GM23248 (cell line): ENCODE data around the gene NPC1. TPM values are rescaled to one million over a fixed set of nuclear protein-coding genes. Genes with fewer than 3 reads are reported as not detected.
A peak's percentile ranks its signal among the peaks of the same experiment; 100 is the strongest.

Source experiments
- DNase-seq: peaks from one replicate; pipeline ENCODE4 v3.0.0-alpha.2; 2015
- H2AFZ ChIP-seq: fragments of 200-600 bp; sonication (generic); 2 replicates; pipeline ENCODE4 v1.6.1; 2016; ENCODE audit warnings: antibody characterized with exemption
- H3F3A ChIP-seq: fragments of 200-600 bp; sonication (generic); 2 replicates; pipeline ENCODE4 v1.6.1; 2016; ENCODE audit warnings: mild to moderate bottlenecking, antibody characterized with exemption, mixed run types; ENCODE audit not compliant: insufficient read depth
- H3K27ac ChIP-seq: fragments of 200-600 bp; sonication (generic); 2 replicates; pipeline ENCODE4 v1.5.1; 2016; ENCODE audit warnings: mild to moderate bottlenecking
- H3K27me3 ChIP-seq: fragments of 200-600 bp; sonication (generic); replicated peaks from 2 replicates; pipeline ENCODE4 v1.6.1; 2016; ENCODE audit warnings: mild to moderate bottlenecking; ENCODE audit not compliant: insufficient read depth
- H3K36me3 ChIP-seq: fragments of 200-600 bp; sonication (generic); 2 replicates; pipeline ENCODE4 v1.6.1; 2016; ENCODE audit warnings: low read depth, mild to moderate bottlenecking
- H3K4me1 ChIP-seq: fragments of 200-600 bp; sonication (generic); 2 replicates; pipeline ENCODE4 v1.6.1; 2016; ENCODE audit warnings: mild to moderate bottlenecking; ENCODE audit not compliant: insufficient read depth
- H3K4me2 ChIP-seq: fragments of 200-600 bp; sonication (generic); one replicate; pipeline ENCODE4 v1.6.1; 2016; ENCODE audit warnings: mild to moderate bottlenecking; ENCODE audit not compliant: unreplicated experiment
- H3K4me3 ChIP-seq: fragments of 200-600 bp; sonication (generic); 2 replicates; pipeline ENCODE4 v1.5.1; 2016; ENCODE audit warnings: mild to moderate bottlenecking
- H3K79me2 ChIP-seq: fragments of 200-600 bp; sonication (generic); 2 replicates; pipeline ENCODE4 v1.6.1; 2016; ENCODE audit warnings: mild to moderate bottlenecking; ENCODE audit not compliant: insufficient read depth
- H3K9ac ChIP-seq: fragments of 200-600 bp; sonication (generic); 2 replicates; pipeline ENCODE4 v1.6.1; 2016; ENCODE audit warnings: mild to moderate bottlenecking
- H3K9me2 ChIP-seq: fragments of 200-600 bp; sonication (generic); 2 replicates; pipeline ENCODE4 v1.6.1; 2016; ENCODE audit warnings: mixed run types, mild to moderate bottlenecking, moderate library complexity; ENCODE audit not compliant: insufficient read depth
- H3K9me3 ChIP-seq: fragments of 200-600 bp; sonication (generic); one replicate; pipeline ENCODE4 v1.6.1; 2017; ENCODE audit warnings: low read depth
- H4K20me1 ChIP-seq: fragments of 200-600 bp; sonication (generic); 2 replicates; pipeline ENCODE4 v1.6.0; 2016; ENCODE audit not compliant: insufficient read depth
- EZH2 ChIP-seq: fragments of 200-600 bp; sonication (generic); IDR thresholded peaks from 2 replicates; pipeline ENCODE4 v1.6.1; 2018; ENCODE audit warnings: antibody characterized with exemption, mild to moderate bottlenecking; ENCODE audit not compliant: insufficient read depth, poor library complexity, severe bottlenecking
- EZH2phosphoT487 ChIP-seq: fragments of 200-600 bp; sonication (generic); IDR thresholded peaks from 2 replicates; pipeline ENCODE4 v1.6.1; 2018; ENCODE audit warnings: antibody characterized with exemption, moderate library complexity, mild to moderate bottlenecking, low read depth; ENCODE audit not compliant: insufficient read depth
- WGBS, 2 experiments: methylation state at CpG; one replicate each; pipeline ENCODE4 v1.1.6; 2015 to 2017; ENCODE audit warnings: low lambda C conversion rate in 2 of 2, low coverage in 1 of 2; ENCODE audit errors: missing lambda C conversion rate in 2 of 2; 5-methylcytosine and 5-hydroxymethylcytosine counted together
- in situ Hi-C: fragments of 300-500 bp; cut with MboI; formaldehyde crosslinking; loops from 2 replicates; pipeline ENCODE4 v1.15.0; 2020
- polyA plus RNA-seq: library from polyadenylated mRNA; unstranded; fragments of >200 nt; fragmentation: Nextera tagmentation; extraction: Ambion mirVana; gene quantifications from 2 replicates; pipeline ENCODE4 v1.2.1, GENCODE V29; 2016
- total RNA-seq: library from RNA; depleted of rRNA; stranded (reverse); fragments of >200 nt; shearing (Covaris generic); gene quantifications from 2 replicates; pipeline ENCODE4 v1.2.3, GENCODE V29; 2014; rRNA removed

Gene NPC1
- 28.7 and 43.6 TPM in 2 replicates for total RNA-seq
- polyA plus RNA-seq, result 24.6 and 28.1 TPM in 2 replicates

DNA sequence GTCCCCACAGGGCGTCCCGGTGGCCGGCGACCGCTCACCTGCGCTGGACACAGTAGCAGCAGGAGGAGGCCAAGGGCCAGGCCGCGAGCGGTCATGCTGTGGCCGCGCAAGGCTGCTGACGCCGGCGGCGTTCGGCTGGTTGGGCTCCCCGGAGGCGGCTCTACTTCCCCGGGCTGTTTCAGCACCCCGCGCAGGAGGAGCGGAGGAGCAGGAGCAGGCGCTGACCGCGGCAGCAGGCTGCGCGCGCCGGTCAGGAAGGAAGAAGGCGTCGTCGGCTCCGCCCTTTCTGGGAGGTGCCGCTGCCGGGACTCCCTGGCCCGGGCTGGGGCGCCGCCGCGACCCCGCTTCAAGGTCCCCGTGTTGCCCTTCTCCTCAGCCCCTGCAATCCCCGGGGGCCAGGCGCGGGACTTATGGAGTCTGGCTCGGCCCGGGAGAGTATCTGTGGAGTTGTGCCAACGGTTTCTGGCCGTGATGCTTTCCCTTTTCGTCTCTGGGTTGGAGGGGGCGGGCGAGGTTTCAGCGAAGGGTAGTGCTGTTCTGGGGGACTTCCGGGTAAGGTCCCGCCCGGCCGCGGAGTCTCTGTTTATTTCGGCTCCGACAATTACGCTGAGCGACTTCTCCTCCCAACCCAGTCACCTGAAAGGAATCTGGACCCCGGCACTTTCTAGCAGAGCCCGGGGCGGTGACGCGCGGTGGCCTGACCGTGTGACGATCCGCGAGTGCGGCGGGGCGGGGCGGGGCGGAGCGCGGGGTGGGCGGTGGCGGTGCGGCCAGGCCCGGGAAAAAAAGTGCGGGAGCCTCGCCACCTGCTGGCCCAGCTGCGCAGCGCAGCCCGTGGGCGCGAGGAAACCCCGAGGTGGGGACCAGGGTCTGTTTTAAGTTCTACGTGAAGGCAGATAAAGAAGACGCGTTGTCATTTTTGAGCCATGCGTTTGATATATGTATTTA is at the start of gene NPC1:
TSS of gene NPC1 (minus strand) at position 258 of the 948 bp plus-strand sequence. CDS start at position 95, 163 bp downstream.
- no peaks in the 10 kb centered on the region for H3K9me2 ChIP-seq
- 1 to 2% methylated on average over 74 of the region's 95 CpGs for WGBS, 2 experiments
- peak; percentile 98 for DNase-seq
- H3K9ac ChIP-seq, result peak within 1 kb of the TSS; percentile 94
- peak within 1 kb of the TSS; percentile 83 for H2AFZ ChIP-seq
- peak within 1 kb of the TSS; percentile 97 for H3K4me2 ChIP-seq
- no peaks in the 10 kb centered on the region for H3K9me3 ChIP-seq
- H3K27me3 ChIP-seq, result no peaks in the 10 kb centered on the region
- in situ Hi-C loops, result no loop called here
- H3K4me1 ChIP-seq, result peaks cover 38% of the 10 kb centered on the region
- peaks cover 43% of the 10 kb centered on the region for H3K79me2 ChIP-seq
- TF ChIP-seq EZH2phosphoT487 (no peak), EZH2 (no peak)
- peak within 1 kb of the TSS; percentile 92 for H3K27ac ChIP-seq
- peak within 1 kb of the TSS; percentile 80 for H3K4me3 ChIP-seq
- no peaks in the 10 kb centered on the region for H4K20me1 ChIP-seq
- no peaks in the 10 kb centered on the region for H3K36me3 ChIP-seq
- peaks cover 29% of the 10 kb centered on the region for H3F3A ChIP-seq

DNA sequence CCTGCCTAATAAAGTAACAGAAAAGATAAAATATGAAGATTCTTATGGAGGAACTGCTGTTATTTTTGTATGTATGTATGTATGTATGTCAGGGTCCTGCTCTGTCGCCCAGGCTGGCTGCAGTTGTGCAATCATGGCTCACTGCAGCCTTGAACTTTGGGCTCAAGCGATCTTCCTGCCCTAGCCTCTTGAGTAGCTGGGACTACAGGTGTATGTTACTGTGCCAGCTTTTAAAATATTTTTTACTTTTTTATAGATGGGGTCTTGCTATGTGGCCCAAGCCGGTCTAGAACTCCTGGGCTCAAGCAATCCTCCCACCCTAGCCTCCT is 49.7 kb upstream of the NPC1 start:
- Histone ChIP-seq H4K20me1 (no peaks in the 10 kb centered on the region), H3K4me2 (no peak overlapping the region), H2AFZ (no peak overlapping the region), H3K9me2 (no peaks in the 10 kb centered on the region), H3K27me3 (no peaks in the 10 kb centered on the region), H3K9ac (no peak overlapping the region), H3K27ac (no peak overlapping the region), H3F3A (no peaks in the 10 kb centered on the region), H3K9me3 (no peaks in the 10 kb centered on the region), H3K4me3 (no peak overlapping the region), H3K36me3 (no peaks in the 10 kb centered on the region), H3K4me1 (0 out of 2 replicates have a peak, but pooled peaks cover 3% of the 10 kb centered on the region), H3K79me2 (no peaks in the 10 kb centered on the region)
- TF ChIP-seq EZH2, result no peak
- TF ChIP-seq EZH2phosphoT487, result no peak
- 95 to 98% methylated on average over 3 of the region's 3 CpGs for WGBS, 2 experiments
- in situ Hi-C loops, result no loop called here
- no peak for DNase-seq

DNA sequence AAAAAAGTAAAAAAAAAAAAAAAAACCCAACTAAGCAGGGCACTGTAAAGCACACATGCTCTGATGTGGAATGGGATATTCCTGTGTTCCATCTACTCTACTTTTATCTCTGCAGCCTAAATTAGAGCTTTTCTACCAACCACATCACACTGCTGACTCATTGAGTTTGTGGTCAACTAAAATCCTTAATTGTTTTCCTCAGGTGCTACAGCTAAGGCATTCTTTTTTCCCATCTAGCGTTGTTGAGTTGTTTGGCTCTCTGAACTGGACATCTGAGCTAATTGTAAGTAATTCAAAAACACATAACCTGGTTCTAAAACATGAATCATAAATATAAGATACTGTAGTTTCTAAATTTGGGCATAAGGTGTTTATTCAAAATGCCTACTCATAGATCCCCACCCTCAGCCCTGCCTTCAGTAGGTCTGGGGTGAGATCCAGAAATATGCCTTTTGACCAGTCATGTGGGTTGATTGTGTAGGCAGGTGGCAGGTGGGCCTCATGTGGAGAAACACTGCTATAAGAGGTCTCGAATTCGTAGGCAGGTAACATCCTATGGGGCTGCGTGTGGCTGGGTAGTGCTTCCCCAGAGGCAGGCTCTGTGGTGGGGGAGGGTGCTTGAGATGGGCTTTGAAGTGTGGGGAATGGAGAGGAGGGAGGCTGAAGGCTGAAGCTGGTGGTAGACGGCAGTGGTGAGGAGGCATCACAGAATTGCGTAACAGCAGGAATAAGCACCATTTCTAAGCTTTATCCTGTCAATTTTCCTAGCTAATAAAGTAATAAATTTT is 49.2 kb upstream of the NPC1 start:
- in situ Hi-C loops, result no loop called here
- DNase-seq, result peak; percentile 22
- WGBS, 2 experiments, result 95 to 96% methylated on average over 6 of the region's 6 CpGs

DNA sequence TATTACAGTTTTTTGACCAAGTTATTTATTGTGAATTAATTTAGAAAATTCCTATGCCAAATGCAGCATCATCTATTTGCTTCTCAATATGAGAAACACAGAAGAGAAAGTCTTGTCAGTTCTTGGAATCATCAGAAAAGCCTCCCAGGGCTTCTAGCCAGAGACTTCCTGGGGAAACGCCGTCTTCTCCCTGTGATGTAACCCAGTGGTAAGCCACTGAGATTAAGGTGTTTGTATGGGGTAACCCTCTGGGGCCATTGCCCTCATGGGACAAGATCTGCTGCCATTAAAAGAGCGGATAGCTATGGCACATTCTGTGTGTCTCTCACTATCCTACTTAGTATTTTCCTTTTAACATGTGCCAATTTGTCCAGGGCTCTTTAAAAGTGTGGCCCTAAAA is 48.4 kb upstream of the NPC1 start:
- Histone ChIP-seq H3K79me2 (no peaks in the 10 kb centered on the region), H3K9me3 (no peaks in the 10 kb centered on the region), H3K9me2 (no peaks in the 10 kb centered on the region), H3K27me3 (no peaks in the 10 kb centered on the region), H3K9ac (no peak overlapping the region), H3K4me1 (0 out of 2 replicates have a peak, but pooled peaks cover 3% of the 10 kb centered on the region), H3K27ac (no peak overlapping the region), H4K20me1 (no peaks in the 10 kb centered on the region), H3K36me3 (no peaks in the 10 kb centered on the region), H3F3A (no peaks in the 10 kb centered on the region), H2AFZ (no peak overlapping the region), H3K4me3 (no peak overlapping the region), H3K4me2 (no peak overlapping the region)
- WGBS, 2 experiments, result 63 to 64% methylated on average over 3 of the region's 3 CpGs
- no peak for TF ChIP-seq EZH2phosphoT487
- no peak for DNase-seq
- in situ Hi-C loops, result no loop called here

More for the DNA sequence above, 49.2 kb upstream of the NPC1 start:
- TF ChIP-seq EZH2 (no peak), EZH2phosphoT487 (no peak)
- Histone ChIP-seq H3K36me3 (no peaks in the 10 kb centered on the region), H3K27me3 (no peaks in the 10 kb centered on the region), H3K79me2 (no peaks in the 10 kb centered on the region), H2AFZ (no peak overlapping the region), H3K27ac (no peak overlapping the region), H3F3A (no peaks in the 10 kb centered on the region), H4K20me1 (no peaks in the 10 kb centered on the region), H3K9ac (no peak overlapping the region), H3K4me1 (0 out of 2 replicates have a peak, but pooled peaks cover 3% of the 10 kb centered on the region), H3K9me2 (no peaks in the 10 kb centered on the region), H3K4me2 (no peak overlapping the region), H3K9me3 (no peaks in the 10 kb centered on the region), H3K4me3 (no peak overlapping the region)
